HCT116 (cell line): ENCODE measurements around the gene ZNF274.

ENCODE experiments used
- CEBPB ChIP-seq: IDR thresholded peaks from 2 replicates; pipeline ENCODE4 v1.6.1; 2012; ENCODE audit warnings: low read depth
- EZH2 ChIP-seq: fragments of 200-600 bp; sonication (generic); IDR thresholded peaks from 2 replicates; pipeline ENCODE4 v1.6.1; 2017; ENCODE audit warnings: antibody characterized with exemption, mixed run types
- EZH2phosphoT487 ChIP-seq: fragments of 200-600 bp; IDR thresholded peaks from 2 replicates; pipeline ENCODE4 v1.6.1; 2018; ENCODE audit warnings: antibody characterized with exemption, borderline replicate concordance
- POLR2A ChIP-seq: IDR thresholded peaks from 2 replicates; pipeline ENCODE4 v1.7.0; 2011; ENCODE audit warnings: borderline replicate concordance; ENCODE audit not compliant: insufficient read depth, insufficient read length; ENCODE audit errors: extremely low read depth
- SIN3A ChIP-seq: IDR thresholded peaks from 2 replicates; pipeline ENCODE4 v1.6.1; 2012; ENCODE audit warnings: low read depth

- no peak for TF ChIP-seq POLR2A
- no peak for TF ChIP-seq EZH2
- TF ChIP-seq SIN3A = no peak
- no peak for TF ChIP-seq EZH2phosphoT487
- TF ChIP-seq CEBPB = no peak
Observed at GRCh38 chr19:58212336-58213074, 29.6 kb downstream of the ZNF274 start.
